ENCODE data around the gene NLRP13.

Gene NLRP13

GRCh38 chr19:55898911-55899310 is 33.2 kb downstream of the NLRP13 start:
- DNase-seq = no peak

GRCh38 chr19:55882626-55883025 is 49.5 kb downstream of the NLRP13 start:
- no peak for DNase-seq

- DNase-seq = no peak
These were observed 54.9 kb downstream of the NLRP13 start for GRCh38 chr19:55877211-55877610.

DNA sequence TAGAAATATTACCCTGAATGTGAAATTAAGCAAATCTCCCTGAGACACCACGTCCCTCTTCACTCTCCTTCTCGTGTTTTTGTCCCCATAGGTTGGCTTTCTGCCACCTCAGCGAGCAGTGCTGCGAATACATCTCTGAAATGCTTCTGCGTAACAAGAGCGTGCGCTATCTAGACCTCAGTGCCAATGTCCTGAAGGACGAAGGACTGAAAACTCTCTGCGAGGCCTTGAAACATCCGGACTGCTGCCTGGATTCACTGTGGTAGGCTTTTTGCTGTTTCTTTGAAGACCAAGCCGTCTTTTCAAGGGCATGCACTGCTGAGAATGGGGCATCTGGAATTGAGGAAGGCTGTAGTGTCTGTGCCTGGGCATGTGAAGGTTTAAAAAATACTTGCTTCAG is 61.4 kb downstream of the NLRP13 start:
- DNase-seq = no peak

DNA sequence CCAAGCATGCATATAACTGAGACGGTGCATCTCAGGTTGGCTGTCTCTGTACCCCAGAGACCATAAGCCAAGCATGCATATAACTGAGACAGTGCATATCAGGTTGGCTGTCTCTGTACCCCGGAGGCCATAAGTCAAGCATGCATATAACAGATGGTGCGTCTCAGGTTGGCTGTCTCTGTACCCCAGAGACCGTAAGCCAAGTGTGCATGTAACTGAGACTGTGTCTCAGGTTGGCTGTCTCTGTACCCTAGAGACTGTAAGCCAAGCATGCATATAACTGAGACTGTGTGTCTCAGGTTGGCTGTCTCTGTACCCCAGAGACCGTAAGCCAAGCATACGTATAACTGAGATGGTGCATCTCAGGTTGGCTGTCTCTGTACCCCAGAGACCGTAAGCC is 65.0 kb downstream of the NLRP13 start:
- DNase-seq = no peak

DNA sequence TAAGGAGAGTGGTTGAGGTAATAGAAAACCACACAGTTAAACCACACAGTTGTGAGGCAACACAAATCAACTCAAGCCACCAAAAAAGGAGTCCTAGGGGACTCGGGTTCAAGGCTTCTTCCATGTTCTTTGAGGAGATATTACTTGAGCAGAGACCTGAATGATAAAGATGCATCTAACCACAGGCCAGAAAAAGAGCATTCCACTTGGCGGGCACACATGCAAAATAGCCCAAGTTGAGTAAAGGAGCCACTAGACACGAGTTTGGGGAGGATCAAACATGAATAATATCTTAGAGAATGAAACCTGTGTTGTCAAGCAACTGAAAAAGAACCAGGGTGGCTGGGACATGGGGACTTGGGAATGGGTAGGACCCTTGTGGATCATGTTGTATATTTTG is 65.6 kb downstream of the NLRP13 start:
- no peak for DNase-seq

GRCh38 chr19:55858969-55859368 is 73.2 kb downstream of the NLRP13 start:
- no peak for DNase-seq

DNA sequence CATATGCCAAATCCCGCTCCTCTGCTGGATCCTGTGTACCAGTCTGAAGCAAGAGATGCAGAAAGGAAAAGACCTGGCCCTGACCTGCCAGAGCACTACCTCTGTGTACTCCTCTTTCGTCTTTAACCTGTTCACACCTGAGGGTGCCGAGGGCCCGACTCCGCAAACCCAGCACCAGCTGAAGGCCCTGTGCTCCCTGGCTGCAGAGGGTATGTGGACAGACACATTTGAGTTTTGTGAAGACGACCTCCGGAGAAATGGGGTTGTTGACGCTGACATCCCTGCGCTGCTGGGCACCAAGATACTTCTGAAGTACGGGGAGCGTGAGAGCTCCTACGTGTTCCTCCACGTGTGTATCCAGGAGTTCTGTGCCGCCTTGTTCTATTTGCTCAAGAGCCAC is 73.7 kb downstream of the NLRP13 start:
- no peak for DNase-seq

DNA sequence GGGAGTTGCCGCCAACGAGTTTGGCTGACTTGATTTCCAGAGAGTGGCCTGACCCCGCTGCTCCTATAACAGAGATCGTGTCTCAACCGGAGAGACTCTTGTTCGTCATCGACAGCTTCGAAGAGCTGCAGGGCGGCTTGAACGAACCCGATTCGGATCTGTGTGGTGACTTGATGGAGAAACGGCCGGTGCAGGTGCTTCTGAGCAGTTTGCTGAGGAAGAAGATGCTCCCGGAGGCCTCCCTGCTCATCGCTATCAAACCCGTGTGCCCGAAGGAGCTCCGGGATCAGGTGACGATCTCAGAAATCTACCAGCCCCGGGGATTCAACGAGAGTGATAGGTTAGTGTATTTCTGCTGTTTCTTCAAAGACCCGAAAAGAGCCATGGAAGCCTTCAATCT is 74.2 kb downstream of the NLRP13 start:
- DNase-seq = no peak

DNA sequence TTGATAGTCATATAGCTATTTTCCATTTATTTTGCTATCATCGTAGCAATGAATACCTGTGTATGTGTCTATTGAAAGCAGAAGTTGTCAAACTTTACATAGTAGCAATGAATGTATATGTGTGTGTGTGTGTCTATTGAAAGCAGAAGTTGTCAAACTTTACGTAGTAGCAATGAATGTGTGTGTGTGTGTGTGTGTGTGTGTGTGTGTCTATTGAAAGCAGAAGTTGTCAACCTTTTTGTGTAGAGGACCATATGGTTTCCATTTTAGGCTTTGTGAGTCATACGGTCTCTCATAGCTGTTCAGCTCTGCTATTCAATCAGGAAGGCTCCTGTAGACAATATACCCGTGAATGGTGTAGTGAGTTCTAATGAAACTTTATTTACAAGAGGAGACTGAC is 75.0 kb downstream of the NLRP13 start:
- no peak for DNase-seq

DNA sequence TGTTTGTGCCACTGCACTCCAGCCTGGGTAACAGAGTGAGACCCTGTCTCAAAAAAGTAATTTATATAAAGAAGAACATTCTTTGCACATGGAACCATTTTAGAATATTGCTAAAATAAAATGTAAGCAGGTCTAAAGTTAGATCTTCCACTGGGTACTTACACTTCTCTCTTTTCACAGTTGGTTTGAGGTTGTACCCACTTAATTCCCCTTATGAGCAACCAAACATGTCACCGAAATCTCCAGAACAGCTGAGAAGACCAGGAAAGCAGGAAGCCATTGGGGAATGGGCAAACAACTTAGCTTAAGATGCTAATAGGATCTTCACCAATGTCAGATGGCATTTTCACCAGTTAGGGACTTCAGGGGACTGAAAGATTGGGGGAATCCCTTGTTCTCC is 77.0 kb downstream of the NLRP13 start:
- no peak for DNase-seq
